ENCODE data around the gene NCAM1.

NCAM1 gene

DNA sequence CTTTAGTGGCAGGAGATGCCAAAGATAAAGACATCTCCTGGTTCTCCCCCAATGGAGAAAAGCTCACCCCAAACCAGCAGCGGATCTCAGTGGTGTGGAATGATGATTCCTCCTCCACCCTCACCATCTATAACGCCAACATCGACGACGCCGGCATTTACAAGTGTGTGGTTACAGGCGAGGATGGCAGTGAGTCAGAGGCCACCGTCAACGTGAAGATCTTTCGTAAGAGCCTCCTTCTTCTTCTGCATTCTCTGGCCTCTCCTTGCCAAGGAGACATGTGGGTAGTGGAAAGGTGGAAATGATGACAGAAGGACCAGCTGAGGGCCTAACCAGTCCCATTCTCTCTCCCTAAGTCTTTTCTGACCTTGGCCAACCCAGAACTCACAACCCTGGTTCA lies 243.1 kb downstream of the NCAM1 start:
- no peak for DNase-seq

DNA sequence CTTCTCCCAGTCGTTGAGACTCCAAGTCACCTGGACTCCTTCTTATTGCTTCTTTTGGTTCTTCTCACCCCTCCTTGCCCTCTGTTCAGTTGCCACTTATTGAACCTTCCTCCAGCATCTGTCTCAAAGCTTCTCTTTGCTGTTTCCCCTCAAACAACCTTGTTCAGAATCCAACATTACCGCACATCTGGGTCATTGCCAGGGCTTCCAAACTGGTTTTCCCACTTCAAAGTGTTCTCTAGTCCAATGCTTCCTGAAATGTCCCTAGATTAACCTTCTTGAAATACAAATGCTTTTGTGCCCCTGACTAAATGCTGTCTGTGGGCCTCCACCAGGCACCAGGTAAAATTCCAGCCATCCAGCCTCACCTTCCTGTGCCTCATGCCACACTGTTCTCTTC lies 252.3 kb downstream of the NCAM1 start:
- DNase-seq, result no peak

DNA sequence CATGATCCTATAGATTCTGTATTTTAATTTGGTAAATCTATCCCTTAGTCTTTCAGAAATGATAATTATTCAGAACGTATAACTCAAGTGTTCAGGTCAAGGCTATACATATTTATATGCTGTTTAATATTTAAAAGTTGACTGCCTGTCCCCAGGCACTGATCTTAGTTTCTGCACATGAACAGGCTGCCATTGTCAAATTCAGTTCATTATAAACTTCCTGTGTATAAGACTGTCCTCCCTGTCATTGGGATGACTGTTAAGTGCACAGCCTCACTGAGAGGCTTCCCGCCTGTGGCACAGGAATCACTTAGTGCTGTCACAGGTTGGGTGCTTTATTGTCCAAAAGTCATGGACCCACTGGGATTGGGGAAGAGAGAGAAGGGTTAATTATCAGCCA lies 261.0 kb downstream of the NCAM1 start:
- DNase-seq, result no peak

DNA sequence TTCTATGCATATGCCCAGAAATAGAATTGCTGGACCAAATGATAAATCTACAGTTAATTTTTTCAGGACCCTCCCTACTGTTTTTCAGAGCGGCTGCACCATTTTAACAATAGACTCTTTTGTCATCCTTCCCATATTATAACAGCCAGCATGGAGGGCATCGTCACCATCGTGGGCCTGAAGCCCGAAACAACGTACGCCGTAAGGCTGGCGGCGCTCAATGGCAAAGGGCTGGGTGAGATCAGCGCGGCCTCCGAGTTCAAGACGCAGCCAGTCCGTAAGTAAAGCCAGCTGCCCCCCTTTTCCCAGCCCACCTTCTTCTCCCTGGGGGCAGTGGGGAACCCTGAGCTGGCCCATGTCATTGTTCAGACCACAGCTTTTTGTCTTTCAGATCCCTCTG lies 273.7 kb downstream of the NCAM1 start:
- DNase-seq, result no peak

DNA sequence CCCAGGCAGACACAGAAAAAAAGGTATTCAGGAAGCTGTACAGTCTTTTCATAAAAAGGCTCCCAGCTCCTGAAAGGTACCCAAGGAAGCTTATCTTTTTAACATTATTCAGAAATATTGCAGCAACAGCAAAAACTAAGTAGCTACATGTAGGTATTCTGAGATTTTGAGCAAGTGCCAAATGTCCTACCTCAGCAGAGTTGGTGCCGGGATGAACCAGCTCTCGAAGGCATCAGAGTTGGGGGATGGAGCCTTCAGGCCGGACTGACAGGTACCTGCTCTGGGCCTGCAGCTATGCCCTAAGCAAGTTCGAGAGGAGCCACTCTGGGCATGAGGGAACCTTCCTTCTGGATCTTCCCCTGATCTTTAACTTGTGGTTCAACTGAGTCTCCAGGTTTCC lies 276.0 kb downstream of the NCAM1 start:
- no peak for DNase-seq

DNA sequence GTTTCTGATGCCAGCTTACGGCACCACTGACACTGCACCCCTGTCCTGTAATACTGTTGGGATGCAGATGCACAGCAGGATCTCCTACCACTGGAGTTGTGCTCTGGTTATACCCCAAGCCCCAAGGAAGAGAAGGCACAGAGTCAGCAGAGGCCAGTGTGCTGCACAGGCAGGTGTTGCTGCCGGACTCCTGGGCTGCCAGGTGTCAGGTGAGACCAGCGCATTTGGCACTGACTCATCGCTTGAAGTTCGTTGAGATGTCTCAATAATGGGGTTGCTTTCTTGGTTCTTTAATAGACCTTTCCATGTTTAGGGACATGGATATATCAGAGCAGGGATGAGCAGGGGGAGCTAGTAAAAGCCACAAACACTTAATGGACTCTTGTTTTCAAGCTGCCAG lies 277.5 kb downstream of the NCAM1 start:
- no peak for DNase-seq

DNA sequence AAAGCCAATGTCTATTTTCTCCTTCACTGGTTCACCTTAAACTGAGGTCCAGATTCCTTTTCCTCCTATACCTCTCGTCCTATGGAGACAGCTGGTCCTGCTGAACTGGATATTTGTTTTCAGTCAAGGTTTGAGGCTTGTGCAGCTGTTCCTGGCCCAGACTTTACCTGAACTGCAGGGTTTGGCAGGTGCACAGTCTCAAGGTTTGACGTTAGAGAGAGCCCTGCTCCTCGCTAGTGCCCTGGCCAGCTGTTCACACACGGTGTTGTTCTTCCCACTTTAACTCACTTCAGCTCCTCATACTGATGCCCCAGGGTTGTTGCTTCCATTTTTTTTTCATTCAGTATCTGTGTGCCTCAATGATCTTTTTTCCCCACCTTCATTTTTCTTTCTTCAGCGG lies 279.2 kb downstream of the NCAM1 start:
- no peak for DNase-seq

DNA sequence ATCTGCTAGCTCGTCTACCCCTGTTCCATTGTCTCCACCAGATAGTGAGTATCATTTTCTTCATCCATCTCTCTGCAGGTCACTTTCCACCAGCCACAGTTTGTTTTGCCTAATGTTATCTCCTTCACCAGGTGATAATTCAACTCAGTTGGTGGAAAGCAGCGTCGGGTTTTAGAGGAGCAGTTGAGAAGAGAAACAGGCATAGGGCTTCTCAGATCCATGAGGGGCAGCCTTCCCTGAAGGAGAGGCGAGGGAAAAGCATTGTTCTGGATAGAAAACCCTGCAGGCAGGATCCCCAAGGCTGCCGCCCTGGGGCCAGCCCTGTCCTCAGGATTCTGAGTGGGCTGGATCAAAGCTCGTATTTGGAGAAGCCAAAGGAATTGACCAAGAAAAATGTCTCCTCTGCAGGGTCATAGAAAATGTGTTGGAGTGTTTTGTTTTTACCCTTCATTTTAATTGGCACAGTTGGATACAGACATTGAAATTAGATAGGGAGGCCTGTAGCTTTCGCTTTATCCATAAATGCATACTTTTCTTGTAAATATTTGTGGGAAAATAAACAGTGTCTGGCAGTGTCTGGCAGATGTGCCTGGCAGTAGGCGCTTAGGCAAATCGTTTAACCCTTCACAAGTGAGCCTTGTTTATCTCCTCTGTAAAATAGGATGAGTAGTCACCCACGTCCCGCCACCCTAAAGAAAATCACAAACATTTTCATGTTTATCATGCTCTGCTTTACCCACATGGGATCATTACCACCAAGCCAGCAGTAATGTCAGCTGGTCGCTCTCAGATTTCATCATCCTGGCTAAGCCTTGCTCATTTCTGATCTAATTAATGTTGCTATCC lies 279.8 kb downstream of the NCAM1 start:
- no peak for DNase-seq

DNA sequence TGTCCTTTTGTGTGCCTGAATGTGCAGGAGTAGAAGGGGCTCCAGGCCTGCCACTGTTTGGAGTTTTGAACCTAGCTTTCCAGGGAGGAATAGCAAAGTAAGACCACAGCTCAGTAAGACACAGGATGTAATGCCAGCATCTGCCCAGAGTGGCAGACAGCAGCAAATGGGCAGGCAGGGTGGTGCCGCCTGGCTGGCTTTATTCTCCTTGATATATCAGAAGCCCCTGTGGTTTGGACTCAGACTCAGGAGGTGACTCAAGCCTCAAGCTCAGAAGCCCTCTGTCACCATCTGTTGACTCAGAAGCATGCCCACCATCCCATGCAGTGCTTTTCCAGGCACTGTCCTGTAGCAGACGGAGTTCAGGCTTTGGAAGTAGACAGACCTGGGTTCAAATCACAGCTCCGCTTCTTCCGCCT lies 280.4 kb downstream of the NCAM1 start:
- peak; percentile 45 for DNase-seq

DNA sequence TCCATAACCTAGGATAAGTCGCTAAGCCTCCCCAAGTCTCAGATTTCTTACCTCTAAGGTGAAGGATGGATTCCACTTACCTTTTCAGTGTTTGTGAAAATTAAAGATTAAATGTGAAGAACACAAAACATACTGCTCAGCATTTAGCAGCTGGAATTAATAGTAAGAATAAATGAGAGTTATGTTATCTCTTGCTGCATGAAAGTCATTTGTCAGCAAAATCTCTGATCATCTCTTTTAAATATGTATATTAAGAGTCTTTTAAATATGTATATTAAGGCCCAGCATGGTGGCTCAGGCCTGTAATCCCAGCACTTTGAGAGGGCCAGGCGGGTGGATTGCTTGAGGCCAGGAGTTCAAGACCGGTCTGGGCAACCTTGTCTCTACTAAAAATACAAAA lies 280.8 kb downstream of the NCAM1 start:
- DNase-seq, result no peak

DNA sequence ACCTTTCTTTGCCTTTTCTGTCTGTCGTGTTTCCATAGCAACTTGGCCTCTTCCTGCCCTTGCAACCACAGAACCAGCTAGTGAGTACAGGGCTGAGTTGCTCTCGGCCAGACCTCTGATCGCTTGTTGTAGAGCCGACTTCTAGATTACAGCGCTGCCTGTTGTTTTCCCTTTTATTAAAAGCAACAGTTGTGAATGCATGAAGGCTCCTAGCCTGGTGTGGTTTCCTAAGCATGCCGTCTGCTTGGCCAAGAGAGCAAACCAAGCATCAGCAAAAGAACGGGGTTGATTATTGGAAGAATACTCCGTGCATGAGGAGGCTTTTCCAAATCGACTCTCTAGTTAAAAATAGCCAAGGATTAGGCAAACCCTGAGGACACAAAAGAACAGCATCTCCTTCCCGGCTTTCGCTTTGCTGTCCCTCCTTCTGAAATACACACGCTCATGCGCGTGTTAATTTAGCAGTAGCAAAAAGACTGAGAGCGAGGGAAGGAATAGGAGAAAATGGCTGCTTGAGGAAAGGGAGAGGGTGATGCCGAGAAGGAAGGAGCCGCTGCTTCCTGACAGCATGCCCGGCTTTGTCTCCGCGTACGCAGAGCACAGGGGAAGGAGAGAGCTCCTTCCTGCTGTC lies 281.7 kb downstream of the NCAM1 start:
- DNase-seq, result peak; percentile 61

DNA sequence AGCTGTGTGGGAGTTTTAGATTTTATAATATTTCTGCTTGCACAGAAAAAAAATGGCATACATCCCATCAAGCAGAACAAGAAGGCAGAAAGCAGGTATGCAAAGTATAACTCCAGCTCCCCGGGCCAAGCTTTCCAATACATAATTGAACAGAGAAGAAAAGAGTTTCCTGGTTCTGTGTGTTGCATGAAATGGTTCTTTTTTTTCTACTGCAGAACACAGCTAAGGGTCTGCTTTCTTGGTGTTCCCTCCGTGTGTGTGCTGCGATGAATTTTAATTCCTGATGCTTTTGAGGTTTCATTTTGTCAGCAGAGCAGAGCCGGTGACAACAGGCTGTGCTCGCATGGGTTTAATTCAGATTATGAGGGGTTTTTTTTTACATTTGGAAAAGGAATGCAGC lies 282.5 kb downstream of the NCAM1 start:
- no peak for DNase-seq

DNA sequence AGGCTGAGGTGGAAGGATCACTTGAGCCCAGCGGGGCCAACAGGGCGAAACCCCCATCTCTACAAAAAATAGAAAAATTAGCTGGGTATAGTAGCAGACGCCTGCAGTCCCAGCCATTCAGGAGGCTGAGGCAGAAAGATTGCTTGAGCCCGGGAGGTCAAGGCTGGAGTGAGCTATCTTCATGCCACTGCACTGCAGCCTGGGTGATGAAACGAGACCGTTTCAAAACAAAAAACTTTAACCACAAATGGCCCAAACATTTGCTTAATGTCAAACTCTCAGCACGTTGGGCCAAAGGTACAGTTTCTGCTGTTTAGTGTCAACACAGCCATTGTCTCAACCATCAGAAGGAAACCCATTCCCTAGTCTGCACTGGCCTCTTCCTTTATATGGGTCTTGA lies 284.0 kb downstream of the NCAM1 start:
- no peak for DNase-seq

DNA sequence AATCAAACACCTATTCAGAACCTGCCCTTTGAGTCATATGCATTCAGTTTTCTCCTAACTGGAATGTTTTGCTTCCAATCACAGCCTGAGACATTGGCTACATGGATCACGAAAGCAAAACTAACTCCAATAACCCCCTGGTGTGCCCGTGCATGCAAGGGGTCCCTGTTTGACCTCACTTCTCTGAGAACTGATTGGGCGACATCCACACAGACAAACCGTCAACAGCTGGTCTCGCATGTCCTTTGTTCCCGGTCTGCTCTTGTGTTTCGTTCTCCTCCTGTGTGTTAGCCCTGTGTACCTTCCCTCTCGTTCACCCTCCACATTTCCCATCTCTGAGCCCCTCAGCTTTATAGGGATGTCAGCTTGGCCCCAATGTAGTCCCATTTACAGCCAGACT lies 286.0 kb downstream of the NCAM1 start:
- no peak for DNase-seq

DNA sequence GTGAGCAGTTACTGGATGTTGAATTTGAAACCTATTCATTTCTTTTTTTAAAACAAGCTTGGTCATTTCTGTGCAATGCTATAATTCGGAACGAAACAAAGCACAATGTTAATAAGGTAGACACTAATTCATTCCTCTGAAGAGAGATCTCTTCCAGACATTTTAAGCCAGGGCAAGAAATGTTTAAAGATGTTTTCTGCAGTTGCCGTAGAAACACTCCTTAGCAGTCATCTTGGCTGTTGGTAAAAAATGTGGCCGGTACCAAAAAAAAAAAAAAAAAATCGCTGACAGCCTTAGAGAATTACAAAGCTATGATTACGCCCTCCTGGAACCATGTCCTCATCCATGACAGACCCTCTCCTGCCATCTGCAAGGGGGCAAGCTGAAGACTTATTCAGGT lies 286.7 kb downstream of the NCAM1 start:
- peak; percentile 7 for DNase-seq

DNA sequence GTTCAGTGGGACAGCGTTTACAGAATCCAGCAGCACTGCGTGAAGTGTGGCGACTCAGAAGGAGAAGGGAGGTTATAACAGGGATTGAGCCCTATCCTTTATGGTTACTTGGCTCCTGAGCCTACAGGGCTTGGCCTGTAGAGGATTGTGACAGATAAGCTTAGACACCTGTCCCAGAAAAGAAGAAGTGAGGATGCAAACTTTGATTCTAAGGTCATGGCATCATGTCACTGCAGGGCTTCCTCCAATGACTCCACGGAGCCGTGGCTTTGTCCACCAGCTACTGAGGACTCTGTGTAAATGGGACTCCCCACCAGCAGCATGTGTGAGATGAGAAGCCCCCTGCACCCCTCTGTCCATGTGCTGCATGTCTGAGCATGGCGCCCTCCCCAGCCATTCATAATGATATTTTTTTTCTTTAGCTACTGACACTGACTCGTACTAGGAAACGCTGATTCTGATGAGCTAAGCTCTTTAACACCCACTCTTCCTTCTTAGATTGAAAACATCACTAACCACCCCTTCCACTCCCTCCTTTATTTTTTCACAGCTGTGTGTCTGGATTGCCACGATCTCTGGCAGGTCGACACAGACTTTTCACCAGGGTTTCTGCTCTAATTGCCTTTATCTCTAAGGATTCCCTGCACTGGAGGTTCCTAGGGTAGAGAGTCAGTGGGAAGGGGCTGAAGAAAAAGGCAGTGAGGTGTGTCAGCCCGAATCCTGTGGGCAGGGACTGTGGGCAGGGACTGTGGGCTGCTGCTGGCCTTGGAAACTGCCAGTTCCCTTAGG lies 287.7 kb downstream of the NCAM1 start:
- DNase-seq, result no peak

DNA sequence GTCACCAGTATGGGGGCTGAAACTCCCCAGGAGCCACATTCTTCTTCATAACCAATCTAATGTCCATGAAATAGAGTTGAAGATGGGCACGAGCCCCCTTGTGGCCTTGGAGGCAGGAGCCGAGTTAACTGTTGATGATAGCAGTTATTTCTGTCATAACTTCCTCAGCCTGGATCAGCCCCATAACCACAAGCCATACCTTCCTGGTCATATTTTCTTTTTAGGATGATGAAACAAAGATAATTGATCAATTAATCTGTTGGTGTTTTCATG lies 288.2 kb downstream of the NCAM1 start:
- DNase-seq, result peak; percentile 17

DNA sequence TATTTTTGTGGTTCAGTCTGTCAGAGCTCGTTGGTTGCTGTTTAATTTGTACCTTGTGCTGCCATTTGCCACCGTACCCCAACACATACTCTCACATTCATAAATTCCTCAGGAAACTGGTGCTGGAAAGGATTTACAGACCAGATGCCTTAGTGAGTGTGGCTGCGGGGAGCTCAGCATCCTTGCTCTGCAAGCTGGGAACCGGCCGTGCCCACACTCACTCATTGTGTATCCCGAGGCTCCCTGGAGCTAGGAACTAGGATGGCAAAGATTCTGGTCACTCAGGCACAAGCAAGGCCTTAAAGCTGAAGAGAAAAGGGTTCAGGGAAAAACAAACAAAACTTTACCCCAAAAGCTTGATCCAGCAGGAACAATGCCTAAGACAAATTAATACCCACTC lies 288.6 kb downstream of the NCAM1 start:
- no peak for DNase-seq

DNA sequence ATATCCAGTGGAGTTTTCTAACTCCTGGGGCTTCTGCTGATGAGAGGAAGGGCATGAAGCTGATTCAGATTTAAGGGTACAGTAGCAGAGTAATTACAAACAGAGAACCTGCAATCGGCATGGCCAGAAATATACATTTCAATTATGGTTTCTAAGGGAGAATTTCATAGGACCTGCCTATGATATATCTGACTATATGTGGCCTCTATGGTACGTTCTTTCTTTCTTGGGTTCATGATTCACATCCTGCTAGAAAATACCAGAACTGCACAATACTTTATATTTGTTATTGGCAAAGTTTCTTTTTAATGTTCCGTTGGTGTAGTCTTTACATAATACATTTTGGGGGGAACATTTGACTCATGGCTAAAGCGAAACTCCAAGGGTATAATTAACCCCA lies 290.1 kb downstream of the NCAM1 start:
- no peak for DNase-seq

DNA sequence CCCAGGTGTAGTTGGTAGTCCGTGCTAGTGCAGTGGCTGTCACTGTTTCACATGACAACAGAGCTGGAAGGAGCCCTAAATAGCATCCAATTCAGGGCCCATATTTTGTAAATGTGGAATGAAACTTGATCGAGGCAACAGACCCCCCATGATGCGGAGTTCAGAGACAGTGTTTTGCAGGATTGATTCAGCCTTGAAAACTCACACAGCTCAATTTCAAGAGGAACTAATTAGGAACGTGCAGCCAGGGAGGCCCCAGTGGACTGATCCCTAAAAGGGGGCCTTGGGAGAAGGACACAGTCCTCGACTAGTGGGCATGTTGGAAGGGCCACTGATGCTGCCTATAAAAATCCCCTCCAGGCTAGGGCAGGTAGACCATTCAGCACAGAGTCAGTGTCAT lies 292.2 kb downstream of the NCAM1 start:
- no peak for DNase-seq

DNA sequence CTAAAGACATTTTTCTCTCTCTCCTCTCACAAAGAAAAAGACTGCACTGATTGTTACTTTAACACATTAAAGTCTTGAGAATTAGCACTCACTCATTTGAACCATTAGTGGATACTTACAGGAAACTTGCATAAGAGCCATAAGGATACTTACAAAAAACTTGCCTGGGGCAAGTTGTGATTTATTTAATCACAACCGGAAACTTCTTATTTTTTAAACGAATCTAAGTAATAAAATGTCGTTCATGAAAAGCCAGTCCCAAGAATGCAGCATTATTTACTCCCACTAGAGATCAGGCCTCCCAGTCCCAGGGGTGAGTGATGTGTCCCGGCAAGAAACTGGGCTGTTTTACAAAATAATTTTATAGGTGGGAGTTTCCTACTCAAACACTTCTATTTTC lies 293.9 kb downstream of the NCAM1 start:
- DNase-seq, result no peak

DNA sequence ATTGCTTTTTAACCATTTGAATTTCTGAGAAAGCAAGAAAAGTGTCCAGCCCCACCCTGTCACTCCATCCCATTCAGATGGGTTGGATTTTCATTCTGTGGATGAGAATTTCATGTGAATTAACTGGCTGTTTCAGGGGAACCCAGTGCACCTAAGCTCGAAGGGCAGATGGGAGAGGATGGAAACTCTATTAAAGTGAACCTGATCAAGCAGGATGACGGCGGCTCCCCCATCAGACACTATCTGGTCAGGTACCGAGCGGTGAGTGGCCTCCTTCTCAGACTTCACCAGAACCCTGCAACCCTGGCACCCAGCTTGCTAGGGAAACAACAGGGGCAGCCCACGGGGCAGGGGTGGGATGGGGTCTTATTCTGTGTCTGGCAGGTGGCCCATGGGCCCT lies 294.5 kb downstream of the NCAM1 start:
- no peak for DNase-seq

DNA sequence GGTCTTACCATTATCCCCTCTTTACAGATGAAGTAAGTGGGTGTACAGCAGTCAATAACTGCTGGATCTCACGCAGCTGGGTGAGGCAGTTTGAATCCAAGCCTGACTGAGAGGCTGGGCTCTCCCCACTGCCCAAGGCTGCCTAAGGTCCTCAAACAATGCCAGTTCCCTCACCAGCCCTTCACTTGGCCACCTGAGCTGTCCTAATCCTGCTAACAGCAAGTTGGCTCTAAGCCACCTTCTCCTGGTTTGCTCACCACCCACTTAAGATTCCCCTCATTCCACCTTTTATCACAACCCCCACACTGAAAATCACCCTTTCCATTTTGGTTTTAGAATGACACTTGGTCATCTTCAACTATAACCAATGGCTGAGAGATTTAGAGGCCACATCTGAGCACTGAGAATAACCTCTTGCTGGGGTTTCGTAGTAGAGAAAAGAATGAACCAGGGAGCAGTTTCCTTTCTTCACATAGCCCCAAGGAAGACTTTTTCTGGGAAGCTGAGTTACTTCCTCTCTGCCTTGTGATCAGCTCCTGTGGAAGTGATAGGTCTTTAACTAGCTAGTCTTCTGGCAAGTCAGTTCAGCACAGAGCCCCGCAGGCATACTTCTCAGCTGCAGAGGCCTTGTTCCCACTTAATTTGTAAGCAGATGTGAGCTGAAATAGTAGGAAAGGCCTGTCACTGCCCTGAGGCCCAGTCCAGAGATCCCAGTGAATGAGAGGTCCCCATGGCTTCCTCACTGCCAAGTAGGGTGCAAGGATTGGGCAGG lies 295.4 kb downstream of the NCAM1 start:
- no peak for DNase-seq

Data from fibroblast of skin of back (primary cell).